GM23248 (cell line): ENCODE measurements around the gene OR10H5. TPM values are rescaled to one million over a fixed set of nuclear protein-coding genes. Genes with fewer than 3 reads are reported as not detected.

Source experiments
- DNase-seq: peaks from one replicate; pipeline ENCODE4 v3.0.0-alpha.2; 2015
- H2AFZ ChIP-seq: fragments of 200-600 bp; sonication (generic); 2 replicates; pipeline ENCODE4 v1.6.1; 2016; ENCODE audit warnings: antibody characterized with exemption
- H3F3A ChIP-seq: fragments of 200-600 bp; sonication (generic); 2 replicates; pipeline ENCODE4 v1.6.1; 2016; ENCODE audit warnings: mild to moderate bottlenecking, antibody characterized with exemption, mixed run types; ENCODE audit not compliant: insufficient read depth
- H3K27ac ChIP-seq: fragments of 200-600 bp; sonication (generic); 2 replicates; pipeline ENCODE4 v1.5.1; 2016; ENCODE audit warnings: mild to moderate bottlenecking
- H3K27me3 ChIP-seq: fragments of 200-600 bp; sonication (generic); replicated peaks from 2 replicates; pipeline ENCODE4 v1.6.1; 2016; ENCODE audit warnings: mild to moderate bottlenecking; ENCODE audit not compliant: insufficient read depth
- H3K36me3 ChIP-seq: fragments of 200-600 bp; sonication (generic); 2 replicates; pipeline ENCODE4 v1.6.1; 2016; ENCODE audit warnings: low read depth, mild to moderate bottlenecking
- H3K4me1 ChIP-seq: fragments of 200-600 bp; sonication (generic); 2 replicates; pipeline ENCODE4 v1.6.1; 2016; ENCODE audit warnings: mild to moderate bottlenecking; ENCODE audit not compliant: insufficient read depth
- H3K4me2 ChIP-seq: fragments of 200-600 bp; sonication (generic); one replicate; pipeline ENCODE4 v1.6.1; 2016; ENCODE audit warnings: mild to moderate bottlenecking; ENCODE audit not compliant: unreplicated experiment
- H3K4me3 ChIP-seq: fragments of 200-600 bp; sonication (generic); 2 replicates; pipeline ENCODE4 v1.5.1; 2016; ENCODE audit warnings: mild to moderate bottlenecking
- H3K79me2 ChIP-seq: fragments of 200-600 bp; sonication (generic); 2 replicates; pipeline ENCODE4 v1.6.1; 2016; ENCODE audit warnings: mild to moderate bottlenecking; ENCODE audit not compliant: insufficient read depth
- H3K9ac ChIP-seq: fragments of 200-600 bp; sonication (generic); 2 replicates; pipeline ENCODE4 v1.6.1; 2016; ENCODE audit warnings: mild to moderate bottlenecking
- H3K9me2 ChIP-seq: fragments of 200-600 bp; sonication (generic); 2 replicates; pipeline ENCODE4 v1.6.1; 2016; ENCODE audit warnings: mixed run types, mild to moderate bottlenecking, moderate library complexity; ENCODE audit not compliant: insufficient read depth
- H3K9me3 ChIP-seq: fragments of 200-600 bp; sonication (generic); one replicate; pipeline ENCODE4 v1.6.1; 2017; ENCODE audit warnings: low read depth
- H4K20me1 ChIP-seq: fragments of 200-600 bp; sonication (generic); 2 replicates; pipeline ENCODE4 v1.6.0; 2016; ENCODE audit not compliant: insufficient read depth
- EZH2 ChIP-seq: fragments of 200-600 bp; sonication (generic); IDR thresholded peaks from 2 replicates; pipeline ENCODE4 v1.6.1; 2018; ENCODE audit warnings: antibody characterized with exemption, mild to moderate bottlenecking; ENCODE audit not compliant: insufficient read depth, poor library complexity, severe bottlenecking
- EZH2phosphoT487 ChIP-seq: fragments of 200-600 bp; sonication (generic); IDR thresholded peaks from 2 replicates; pipeline ENCODE4 v1.6.1; 2018; ENCODE audit warnings: antibody characterized with exemption, moderate library complexity, mild to moderate bottlenecking, low read depth; ENCODE audit not compliant: insufficient read depth
- WGBS, 2 experiments: methylation state at CpG; one replicate each; pipeline ENCODE4 v1.1.6; 2015 to 2017; ENCODE audit warnings: low lambda C conversion rate in 2 of 2, low coverage in 1 of 2; ENCODE audit errors: missing lambda C conversion rate in 2 of 2; 5-methylcytosine and 5-hydroxymethylcytosine counted together
- in situ Hi-C: fragments of 300-500 bp; cut with MboI; formaldehyde crosslinking; loops from 2 replicates; pipeline ENCODE4 v1.15.0; 2020
- polyA plus RNA-seq: library from polyadenylated mRNA; unstranded; fragments of >200 nt; fragmentation: Nextera tagmentation; extraction: Ambion mirVana; gene quantifications from 2 replicates; pipeline ENCODE4 v1.2.1, GENCODE V29; 2016
- total RNA-seq: library from RNA; depleted of rRNA; stranded (reverse); fragments of >200 nt; shearing (Covaris generic); gene quantifications from 2 replicates; pipeline ENCODE4 v1.2.3, GENCODE V29; 2014

OR10H5 gene
- total and polyA plus RNA-seq, 2 experiments from 2014 or later, result not detected

- no peak overlapping the region for H3K4me3 ChIP-seq
- H3K4me2 ChIP-seq, result no peak overlapping the region
- H3K9ac ChIP-seq, result no peak overlapping the region
- H3K9me3 ChIP-seq, result no peaks in the 10 kb centered on the region
- no peaks in the 10 kb centered on the region for H3K79me2 ChIP-seq
- DNase-seq, result peak; percentile 22
- H3K4me1 ChIP-seq, result no peaks in the 10 kb centered on the region
- in situ Hi-C loops, result no loop called here
- no peaks in the 10 kb centered on the region for H3F3A ChIP-seq
- no peak for TF ChIP-seq EZH2
- no peak overlapping the region for H2AFZ ChIP-seq
- no peak overlapping the region for H3K27ac ChIP-seq
- peaks cover 2% of the 10 kb centered on the region; the same call in 1 of the 2 replicates for H3K27me3 ChIP-seq
- WGBS, 2 experiments, result 2 to 3% methylated on average over 7 of the region's 7 CpGs
- no peaks in the 10 kb centered on the region for H3K36me3 ChIP-seq
- no peaks in the 10 kb centered on the region for H4K20me1 ChIP-seq
- no peaks in the 10 kb centered on the region for H3K9me2 ChIP-seq
These were observed 22.9 kb downstream of the OR10H5 start for GRCh38 chr19:15810335-15810734.

DNA sequence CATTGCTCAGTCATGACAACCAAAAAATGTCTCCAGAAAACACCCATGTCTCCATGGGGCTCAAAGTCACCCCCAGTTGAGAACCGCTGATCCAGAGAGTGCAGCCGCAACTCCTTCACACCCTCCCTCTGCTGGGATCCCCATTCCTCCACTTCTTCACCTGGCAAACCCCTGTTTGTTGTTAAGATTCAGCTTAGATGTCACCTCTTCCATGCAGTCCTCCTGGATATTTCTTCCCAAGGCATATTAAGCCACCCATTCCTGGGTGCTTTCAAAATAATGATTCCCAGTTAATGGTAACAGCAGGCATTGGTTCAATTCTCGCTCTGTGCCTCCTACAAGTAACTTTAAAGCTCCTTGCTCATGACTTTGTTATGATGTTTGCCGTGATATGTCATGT is 24.0 kb downstream of the OR10H5 start:
- 34 to 38% methylated on average over 4 of the region's 4 CpGs for WGBS, 2 experiments

DNA sequence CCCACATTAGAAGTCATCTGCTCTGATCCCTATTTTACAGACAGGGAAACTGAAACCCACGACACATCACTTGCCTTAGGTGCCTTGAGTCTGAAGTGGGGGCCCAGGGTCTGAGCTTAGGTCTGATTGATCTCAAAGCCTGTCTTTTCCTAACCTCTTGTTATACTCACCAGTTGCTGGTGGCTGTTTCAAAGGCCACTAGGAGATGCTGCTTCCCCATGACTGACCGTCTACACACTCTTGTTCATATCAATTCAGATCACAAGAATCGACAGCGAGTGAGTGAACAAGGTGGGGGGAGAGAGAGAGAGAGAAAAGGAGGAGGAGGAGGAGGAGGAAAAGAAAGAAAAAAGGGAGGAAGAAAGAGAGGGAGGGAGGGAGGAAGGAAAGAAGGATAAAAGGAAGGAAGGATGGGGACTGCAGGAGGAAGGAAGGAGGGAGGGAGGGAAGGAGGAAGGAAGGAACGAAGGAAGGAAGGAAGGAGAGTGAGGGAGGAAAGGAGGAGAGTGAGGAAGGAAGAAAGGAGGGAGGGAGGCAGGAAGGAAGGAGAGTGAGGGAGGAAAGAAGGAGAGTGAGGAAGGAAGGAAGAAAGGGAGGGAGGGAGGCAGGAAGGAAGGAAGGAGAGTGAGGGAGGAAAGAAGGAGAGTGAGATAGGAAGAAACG is 24.7 kb downstream of the OR10H5 start:
- Histone ChIP-seq H3K9me3 (no peaks in the 10 kb centered on the region), H3K27ac (no peak overlapping the region), H3F3A (no peaks in the 10 kb centered on the region), H3K4me3 (no peak overlapping the region), H3K36me3 (no peaks in the 10 kb centered on the region), H3K9ac (no peak overlapping the region), H3K9me2 (no peaks in the 10 kb centered on the region), H3K4me2 (no peak overlapping the region), H3K79me2 (no peaks in the 10 kb centered on the region), H3K4me1 (no peaks in the 10 kb centered on the region), H2AFZ (no peak overlapping the region), H3K27me3 (peaks cover 2% of the 10 kb centered on the region; the same call in 1 of the 2 replicates), H4K20me1 (no peaks in the 10 kb centered on the region)
- TF ChIP-seq EZH2 (no peak), EZH2phosphoT487 (no peak)
- DNase-seq, result no peak
- in situ Hi-C loops, result no loop called here
- 2 to 21% methylated on average over 5 to 6 of the region's 6 CpGs for WGBS, 2 experiments

More for the DNA sequence above, 24.0 kb downstream of the OR10H5 start:
- DNase-seq, result no peak
- TF ChIP-seq EZH2 (no peak), EZH2phosphoT487 (no peak)
- no peaks in the 10 kb centered on the region for H3K9me2 ChIP-seq
- H3K27ac ChIP-seq, result no peak overlapping the region
- H4K20me1 ChIP-seq, result no peaks in the 10 kb centered on the region
- H3K9ac ChIP-seq, result no peak overlapping the region
- H3K79me2 ChIP-seq, result no peaks in the 10 kb centered on the region
- H3K9me3 ChIP-seq, result no peaks in the 10 kb centered on the region
- no peak overlapping the region for H3K4me3 ChIP-seq
- H3K36me3 ChIP-seq, result no peaks in the 10 kb centered on the region
- in situ Hi-C loops, result no loop called here
- H3K4me1 ChIP-seq, result no peaks in the 10 kb centered on the region
- H3F3A ChIP-seq, result no peaks in the 10 kb centered on the region
- H3K27me3 ChIP-seq, result peaks cover 2% of the 10 kb centered on the region; the same call in 1 of the 2 replicates
- no peak overlapping the region for H2AFZ ChIP-seq
- H3K4me2 ChIP-seq, result no peak overlapping the region

GRCh38 chr19:15813916-15814315 is 26.5 kb downstream of the OR10H5 start:
- DNase-seq, result no peak
- Histone ChIP-seq H4K20me1 (no peaks in the 10 kb centered on the region), H3K9ac (no peak overlapping the region), H2AFZ (no peak overlapping the region), H3K4me2 (no peak overlapping the region), H3K79me2 (no peaks in the 10 kb centered on the region), H3K27ac (no peak overlapping the region), H3K4me1 (no peaks in the 10 kb centered on the region), H3K36me3 (no peaks in the 10 kb centered on the region), H3K4me3 (no peak overlapping the region), H3K9me3 (no peaks in the 10 kb centered on the region), H3K9me2 (no peaks in the 10 kb centered on the region), H3K27me3 (peaks cover 2% of the 10 kb centered on the region; the same call in 1 of the 2 replicates), H3F3A (no peaks in the 10 kb centered on the region)
- TF ChIP-seq EZH2phosphoT487 (no peak), EZH2 (no peak)
- 7 to 14% methylated on average over 7 of the region's 7 CpGs for WGBS, 2 experiments
- in situ Hi-C loops, result no loop called here

GRCh38 chr19:15815306-15815705 is 27.8 kb downstream of the OR10H5 start, which contains the start of gene OR10H1:
Gene OR10H1 (minus strand): TSS chr19:15815664. CDS start chr19:15808037, 7,627 bp downstream.
- Histone ChIP-seq H3K4me2 (no peak within 1 kb of the TSS), H4K20me1 (no peaks in the 10 kb centered on the region), H3K4me3 (no peak within 1 kb of the TSS), H3K9ac (no peak within 1 kb of the TSS), H3K27ac (no peak within 1 kb of the TSS), H3K4me1 (no peaks in the 10 kb centered on the region), H3K79me2 (no peaks in the 10 kb centered on the region), H2AFZ (no peak within 1 kb of the TSS), H3K27me3 (peaks cover 2% of the 10 kb centered on the region; the same call in 1 of the 2 replicates), H3K9me3 (no peaks in the 10 kb centered on the region), H3K9me2 (no peaks in the 10 kb centered on the region), H3K36me3 (no peaks in the 10 kb centered on the region), H3F3A (no peaks in the 10 kb centered on the region)
- in situ Hi-C loops, result no loop called here
- TF ChIP-seq EZH2phosphoT487 (no peak), EZH2 (no peak)
- no peak for DNase-seq
- WGBS, 2 experiments, result 41% methylated on average over 5 of the region's 5 CpGs
